Activated B cell treated with CpG ODN at 0.5 μM for 24 hours (primary cell): ENCODE measurements around the gene BMP6. TPM values are rescaled to one million over a fixed set of nuclear protein-coding genes. Genes with fewer than 3 reads are reported as not detected.

ENCODE experiments used
- ATAC-seq: fragments of 200-7000 bp; cut with Tn5 transposase; one replicate; pipeline ENCODE4 v1.10.0; 2021; ENCODE audit warnings: low read depth, mild to moderate bottlenecking, moderate library complexity
- CTCF ChIA-PET: fragments of 350-600 bp; sonication (Branson Sonifier 250); formaldehyde crosslinking; loops from one replicate; lab custom pipeline; 2021; ENCODE audit warnings: antibody characterized with exemption; lab: Charles Lee
- POLR2A ChIA-PET: fragments of 350-600 bp; sonication (Branson Sonifier 250); formaldehyde crosslinking; loops from one replicate; lab custom pipeline; 2021; ENCODE audit warnings: antibody characterized with exemption; lab: Charles Lee
- DNase-seq: peaks from one replicate; pipeline ENCODE4 v3.0.0; 2022
- H3K27ac Mint-ChIP-seq: one replicate; pipeline ENCODE4 v1.8.0; 2020; ENCODE audit warnings: mixed read lengths
- H3K27me3 Mint-ChIP-seq: one replicate; pipeline ENCODE4 v1.8.0; 2021; ENCODE audit warnings: mixed read lengths
- H3K36me3 Mint-ChIP-seq: one replicate; pipeline ENCODE4 v1.8.0; 2021; ENCODE audit warnings: low read depth, mixed read lengths
- H3K4me1 Mint-ChIP-seq: one replicate; pipeline ENCODE4 v1.8.0; 2021; ENCODE audit warnings: mixed read lengths
- H3K4me3 Mint-ChIP-seq: one replicate; pipeline ENCODE4 v1.8.0; 2020; ENCODE audit warnings: mild to moderate bottlenecking, mixed read lengths
- H3K9me3 Mint-ChIP-seq: one replicate; pipeline ENCODE4 v1.8.0; 2020; ENCODE audit warnings: mixed read lengths
- CTCF ChIP-seq: fragments of 200-600 bp; IDR thresholded peaks from one replicate; pipeline ENCODE4 v1.8.0; 2022; ENCODE audit warnings: antibody characterized with exemption, mild to moderate bottlenecking
- intact Hi-C: fragments of 100-400 bp; cut with micrococcal nuclease; formaldehyde crosslinking; loops from one replicate; pipeline ENCODE4 v1.15.1; 2024
- total RNA-seq: library from RNA; stranded (reverse); gene quantifications from 2 replicates; pipeline ENCODE4 v1.2.3, GENCODE V29; 2022

BMP6 gene
- total RNA-seq, 1 donor from 2014 or later: 0.75 TPM

DNA sequence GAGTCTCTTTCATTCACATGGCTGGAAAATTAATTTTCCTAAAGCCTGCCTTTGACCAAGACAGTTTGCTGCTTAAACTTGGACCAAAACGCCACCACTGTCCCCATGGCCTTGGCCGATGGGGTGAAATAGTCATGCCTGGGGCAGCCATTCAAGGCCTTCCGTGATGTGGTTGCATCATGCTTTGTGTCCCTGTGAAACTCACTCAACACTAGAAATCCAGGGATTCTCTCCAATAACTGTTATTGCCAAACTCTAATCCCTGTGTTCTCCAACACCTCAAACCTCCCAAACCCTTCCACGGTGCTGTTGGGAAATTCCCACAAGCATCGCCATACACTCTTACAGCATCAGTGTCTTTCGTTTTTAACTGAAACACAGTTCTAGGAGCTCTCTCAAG is 186.1 kb downstream of the BMP6 start:
- DNase-seq (no peak), ATAC-seq (no peak)
- ChIA-PET POLR2A (interaction anchor here (1.3 to 1.9 kb wide), 5 partner anchors 11 to 81 kb away, joined by 3 to 9 read pairs (median 5); no protein-coding TSS in a partner anchor), CTCF (no interaction called here)
- H3K4me3 Mint-ChIP-seq: no peak overlapping the region
- H3K36me3 Mint-ChIP-seq: no peaks in the 10 kb centered on the region
- no peaks in the 10 kb centered on the region for H3K9me3 Mint-ChIP-seq
- H3K4me1 Mint-ChIP-seq: peaks cover 22% of the 10 kb centered on the region
- intact Hi-C loops: loop anchor here (5.0 kb wide), 1 partner anchor 185 kb away; the partner anchor contains the start of gene BMP6
- no peaks in the 10 kb centered on the region for H3K27me3 Mint-ChIP-seq
- no peak for TF ChIP-seq CTCF
- H3K27ac Mint-ChIP-seq: no peak overlapping the region

- Mint-ChIP-seq H3K4me3 (no peak overlapping the region), H3K9me3 (no peaks in the 10 kb centered on the region), H3K27ac (no peak overlapping the region), H3K4me1 (peaks cover 16% of the 10 kb centered on the region), H3K27me3 (no peaks in the 10 kb centered on the region), H3K36me3 (no peaks in the 10 kb centered on the region)
- no peak for TF ChIP-seq CTCF
- intact Hi-C loops: loop anchor here (5.0 kb wide), 1 partner anchor 186 kb away; the partner anchor contains the start of gene BMP6
- CTCF ChIA-PET: no interaction called here
- POLR2A ChIA-PET: interaction anchor here (0.7 to 1.9 kb wide), 3 partner anchors 21 to 50 kb away, joined by 3 to 8 read pairs (median 5); no protein-coding TSS in a partner anchor
- ATAC-seq (no peak), DNase-seq (no peak)
These were observed 187.0 kb downstream of the BMP6 start for GRCh38 chr6:7912736-7913517.

GRCh38 chr6:7914311-7914710 is 188.4 kb downstream of the BMP6 start:
- Mint-ChIP-seq H3K4me1 (peaks cover 8% of the 10 kb centered on the region), H3K27me3 (no peaks in the 10 kb centered on the region), H3K36me3 (no peaks in the 10 kb centered on the region), H3K4me3 (no peak overlapping the region), H3K9me3 (no peaks in the 10 kb centered on the region), H3K27ac (no peak overlapping the region)
- ATAC-seq: no peak
- CTCF ChIA-PET: no interaction called here
- TF ChIP-seq CTCF: no peak
- DNase-seq: no peak
- intact Hi-C loops: loop anchor here (5.0 kb wide), 1 partner anchor 187 kb away; the partner anchor contains the start of gene BMP6
- POLR2A ChIA-PET: no interaction called here

DNA sequence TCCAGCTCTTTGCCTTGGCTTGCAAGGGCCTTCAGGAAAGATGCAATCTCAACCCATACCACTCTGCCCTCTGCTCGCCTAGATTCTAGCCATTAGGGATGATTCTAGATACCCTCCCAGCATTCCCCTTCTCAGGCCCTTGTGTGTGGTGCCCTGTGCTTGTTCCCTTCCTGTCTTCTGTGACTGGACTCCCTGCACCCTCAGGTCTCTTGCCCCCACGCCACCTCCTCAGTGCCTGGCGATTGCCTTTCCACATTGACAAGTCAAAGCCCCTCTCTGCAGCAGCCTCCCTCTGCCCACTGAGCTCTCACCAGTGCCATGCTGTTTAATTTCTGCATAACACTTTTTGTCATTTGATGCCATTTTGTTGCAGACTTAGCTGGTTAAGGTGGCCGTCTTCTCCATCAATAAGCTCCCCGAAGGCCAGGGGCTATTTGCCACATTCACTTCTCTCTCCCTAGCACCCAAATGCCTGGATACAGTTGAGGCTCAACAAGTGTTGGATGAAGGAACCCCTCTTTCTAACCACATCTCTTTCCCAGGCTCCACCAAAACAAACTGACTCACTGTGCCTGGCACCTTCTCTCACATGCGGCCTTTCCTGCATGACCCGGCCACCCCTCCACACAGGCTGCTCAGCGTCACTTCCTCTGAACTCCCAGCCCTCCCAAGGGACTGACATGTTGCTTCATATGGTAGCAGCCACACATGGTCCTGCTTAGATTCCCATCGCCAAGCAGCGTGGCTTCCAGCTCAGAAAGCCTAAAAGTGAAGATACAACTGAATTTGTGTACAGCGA is 189.3 kb downstream of the BMP6 start:
- H3K9me3 Mint-ChIP-seq: no peaks in the 10 kb centered on the region
- ATAC-seq: peak; percentile 63
- H3K36me3 Mint-ChIP-seq: no peaks in the 10 kb centered on the region
- no peak for TF ChIP-seq CTCF
- ChIA-PET POLR2A (interaction anchor here (0.6 to 1.4 kb wide), 4 partner anchors 9 to 48 kb away, joined by 3 to 9 read pairs (median 4); no protein-coding TSS in a partner anchor), CTCF (interaction anchor here (0.6 kb wide), 2 partner anchors 25 to 126 kb away, joined by 3 to 4 read pairs; no protein-coding TSS in a partner anchor)
- no peaks in the 10 kb centered on the region for H3K27me3 Mint-ChIP-seq
- intact Hi-C loops: loop anchor here (5.0 kb wide), 1 partner anchor 188 kb away; the partner anchor contains the start of gene BMP6
- H3K27ac Mint-ChIP-seq: no peak overlapping the region
- H3K4me1 Mint-ChIP-seq: peaks cover 6% of the 10 kb centered on the region
- DNase-seq: peak; percentile 34
- H3K4me3 Mint-ChIP-seq: no peak overlapping the region
